Activated CD4-positive, alpha-beta T cell treated with anti-CD3 and anti-CD28 coated beads for 1 hour (primary cell): Measurements from ENCODE around the gene PIK3R2.
A peak's percentile ranks its signal among the peaks of the same experiment; 100 is the strongest.

Source experiments
- DNase-seq: peaks from one replicate; pipeline ENCODE4 v3.0.0-alpha.2; 2020

PIK3R2 gene

GRCh38 chr19:18126097-18126496, 26.9 kb upstream of the PIK3R2 start:
- no peak for DNase-seq

GRCh38 chr19:18128044-18128443, 24.9 kb upstream of the PIK3R2 start:
- DNase-seq = no peak

GRCh38 chr19:18128805-18129204, 24.2 kb upstream of the PIK3R2 start:
- DNase-seq = no peak

- no peak for DNase-seq
These were observed 22.3 kb upstream of the PIK3R2 start for GRCh38 chr19:18130523-18131242.

GRCh38 chr19:18131841-18132596, 20.9 kb upstream of the PIK3R2 start:
- DNase-seq = no peak

GRCh38 chr19:18135712-18136584, 17.0 kb upstream of the PIK3R2 start:
- no peak for DNase-seq

GRCh38 chr19:18137242-18137641, 15.7 kb upstream of the PIK3R2 start:
- DNase-seq = no peak

GRCh38 chr19:18137657-18138339, 15.2 kb upstream of the PIK3R2 start:
- no peak for DNase-seq

GRCh38 chr19:18140473-18140872, 12.5 kb upstream of the PIK3R2 start:
- DNase-seq = no peak

GRCh38 chr19:18141031-18141430, 11.9 kb upstream of the PIK3R2 start:
- DNase-seq = no peak

- DNase-seq = no peak
These were observed 9.1 kb upstream of the PIK3R2 start for GRCh38 chr19:18143902-18144301.

GRCh38 chr19:18144361-18144760, 8.6 kb upstream of the PIK3R2 start:
- no peak for DNase-seq

- DNase-seq = no peak
These were observed 8.1 kb upstream of the PIK3R2 start for GRCh38 chr19:18144906-18145305.

- DNase-seq = no peak
These were observed 7.5 kb upstream of the PIK3R2 start for GRCh38 chr19:18145391-18145999.

GRCh38 chr19:18147396-18147795, 5.6 kb upstream of the PIK3R2 start:
- DNase-seq = no peak

GRCh38 chr19:18149596-18149975, 3.4 kb upstream of the PIK3R2 start:
- DNase-seq = no peak

- no peak for DNase-seq
These were observed 2.0 kb upstream of the PIK3R2 start for GRCh38 chr19:18150776-18151624.

GRCh38 chr19:18152442-18152816, 534 bp upstream of the PIK3R2 start:
- peak; percentile 90 for DNase-seq

GRCh38 chr19:18153556-18154134, 682 bp downstream of the PIK3R2 start:
- DNase-seq = no peak

GRCh38 chr19:18155095-18156087, 2.4 kb downstream of the PIK3R2 start:
- DNase-seq = no peak
